Naive B cell (primary cell): ENCODE measurements around the gene C3orf22. TPM values are rescaled to one million over a fixed set of nuclear protein-coding genes. Genes with fewer than 3 reads are reported as not detected.
"Not testable (repeated sequence)": the region's sequence is repeated elsewhere in the genome, so short reads cannot be mapped to it uniquely, and the experiment has no call there.

ENCODE experiments used
- ATAC-seq, 2 donors: fragments of 150-1000 bp; cut with Tn5 transposase; 2 replicates each; pipeline ENCODE4 v1.10.0; 2021; ENCODE audit warnings: low read depth in 2 of 2, mild to moderate bottlenecking in 2 of 2, moderate library complexity in 2 of 2
- DNase-seq: peaks from one replicate; pipeline ENCODE4 v3.0.0; 2022
- H3K27ac Mint-ChIP-seq, 6 donors: one replicate each; pipeline ENCODE4 v1.8.0; 2020 to 2022; ENCODE audit warnings: mild to moderate bottlenecking in 6 of 6, mixed read lengths in 6 of 6, moderate library complexity in 5 of 6, inconsistent platforms in 2 of 6
- H3K27me3 Mint-ChIP-seq, 3 donors: one replicate each; pipeline ENCODE4 v1.8.0; 2021 to 2022; ENCODE audit warnings: mixed read lengths in 3 of 3, mild to moderate bottlenecking in 1 of 3
- H3K36me3 Mint-ChIP-seq, 2 donors: one replicate each; pipeline ENCODE4 v1.8.0; 2020 to 2022; ENCODE audit warnings: mixed read lengths in 2 of 2, inconsistent platforms in 1 of 2, mild to moderate bottlenecking in 1 of 2
- H3K4me1 Mint-ChIP-seq, 3 donors: one replicate each; pipeline ENCODE4 v1.8.0; 2020 to 2022; ENCODE audit warnings: mixed read lengths in 3 of 3, inconsistent platforms in 1 of 3, mild to moderate bottlenecking in 1 of 3, moderate library complexity in 1 of 3
- H3K4me3 Mint-ChIP-seq, 8 donors: one replicate each; pipeline ENCODE4 v1.8.0; 2020 to 2022; ENCODE audit warnings: mild to moderate bottlenecking in 8 of 8, mixed read lengths in 8 of 8, moderate library complexity in 8 of 8, inconsistent platforms in 2 of 8
- H3K9me3 Mint-ChIP-seq, 7 donors: one replicate each; pipeline ENCODE4 v1.8.0; 2020 to 2022; ENCODE audit warnings: mixed read lengths in 7 of 7, mild to moderate bottlenecking in 5 of 7, inconsistent platforms in 2 of 7, moderate library complexity in 1 of 7
- polyA plus RNA-seq, 6 donors: library from polyadenylated mRNA; unstranded; fragments of 300-500 nt; fragmentation: Illumina TruSeq; gene quantifications; one replicate each; pipeline ENCODE4 v1.2.3, GENCODE V29; 2021; ENCODE audit warnings: low read depth in 6 of 6

The C3orf22 gene, protein sequence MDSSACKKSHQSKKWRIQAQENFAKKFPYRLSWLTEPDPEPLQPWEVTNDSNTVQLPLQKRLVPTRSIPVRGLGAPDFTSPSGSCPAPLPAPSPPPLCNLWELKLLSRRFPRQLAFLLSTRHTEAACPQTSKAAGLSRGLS
- not detected for polyA plus RNA-seq

DNA sequence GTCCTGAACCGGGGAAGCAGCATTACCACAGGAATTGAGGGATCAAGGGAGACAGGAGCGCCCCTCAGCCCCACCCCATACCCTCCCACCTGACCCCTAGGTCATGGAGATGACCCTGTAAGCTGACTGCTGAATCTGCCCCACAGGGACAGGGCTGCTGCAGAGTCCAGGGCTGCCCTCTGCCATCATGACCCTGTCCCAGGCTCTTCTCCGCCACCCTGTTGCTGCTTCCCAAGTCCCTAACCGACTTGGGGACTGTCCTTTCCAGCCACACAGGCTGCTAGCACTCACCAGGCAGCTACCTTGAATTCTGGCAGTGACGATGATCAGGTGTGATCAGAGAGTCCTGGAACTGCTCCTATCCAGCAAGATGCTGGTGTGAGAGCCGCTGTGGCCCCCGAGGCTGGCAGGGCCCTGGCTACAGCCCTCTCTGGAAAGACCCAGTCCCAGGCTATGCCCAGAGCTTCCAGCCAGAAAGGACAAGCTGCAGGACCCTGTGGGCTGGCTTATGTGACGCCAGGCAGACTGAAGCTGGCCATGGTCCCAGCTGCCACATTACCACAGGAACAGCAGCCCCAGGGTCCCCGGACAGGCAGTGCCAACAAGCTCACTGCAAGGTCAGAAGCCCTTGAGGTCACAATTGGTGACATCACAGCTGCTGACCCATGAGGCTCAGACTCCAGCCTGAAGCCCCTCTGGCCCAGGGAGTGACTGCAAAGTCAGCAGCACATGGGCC lies at the start of gene C3orf22:
Gene C3orf22 (minus strand): TSS at position 597 of the 736 bp plus-strand sequence. CDS start 5,542 bp downstream, outside the sequence.
- no peaks in the 10 kb centered on the region for H3K4me1 Mint-ChIP-seq
- H3K4me3 Mint-ChIP-seq, result peak within 1 kb of the TSS in 1 of 8 donors; percentile 63
- DNase-seq (no peak), ATAC-seq (no peak)
- peaks cover 4 to 22% (median 11%) of the 10 kb centered on the region in 7 donors for H3K9me3 Mint-ChIP-seq
- H3K36me3 Mint-ChIP-seq, result peaks cover 0 to 17% of the 10 kb centered on the region in 2 donors
- peaks cover 0 to 7% (median 7%) of the 10 kb centered on the region in 3 donors for H3K27me3 Mint-ChIP-seq
- no peak within 1 kb of the TSS for H3K27ac Mint-ChIP-seq

DNA sequence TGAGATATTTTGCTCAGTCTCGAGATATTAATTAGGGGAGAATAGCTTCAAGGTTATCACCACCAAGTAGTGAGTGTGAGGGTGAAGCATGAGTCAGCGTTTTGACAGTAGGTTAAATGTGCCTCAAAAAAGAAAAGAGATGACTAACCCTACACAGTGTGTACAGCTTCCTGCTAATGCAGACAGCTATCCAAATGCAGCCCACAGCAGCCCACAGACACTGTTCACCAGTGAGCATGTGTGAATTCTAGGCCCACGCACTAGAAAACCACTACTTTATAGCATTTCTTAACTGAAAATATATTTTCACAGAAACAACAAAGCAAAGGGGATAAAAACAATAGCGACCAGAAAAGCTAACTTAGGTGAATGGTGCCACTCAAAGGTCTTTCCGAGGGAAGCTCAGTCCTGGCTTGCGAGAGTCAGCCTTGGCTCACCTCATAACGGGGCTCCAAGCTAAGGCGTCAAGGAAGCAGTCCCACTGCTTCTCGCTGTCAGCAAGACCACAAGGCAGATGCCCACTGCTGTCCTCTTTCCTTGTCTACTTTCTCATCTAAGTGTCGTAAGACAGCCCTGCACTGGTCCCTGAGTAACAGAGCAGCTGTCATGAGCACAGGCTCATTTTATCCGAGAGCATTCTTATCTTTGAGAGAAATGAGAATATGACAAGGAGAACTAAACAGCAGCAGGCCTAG lies 48.6 kb upstream of the C3orf22 start:
- no peak overlapping the region for H3K4me3 Mint-ChIP-seq
- H3K9me3 Mint-ChIP-seq, result no peaks in the 10 kb centered on the region
- H3K36me3 Mint-ChIP-seq, result no peaks in the 10 kb centered on the region
- no peaks in the 10 kb centered on the region for H3K27me3 Mint-ChIP-seq
- ATAC-seq (no peak), DNase-seq (no peak)
- H3K27ac Mint-ChIP-seq, result no peak overlapping the region
- no peaks in the 10 kb centered on the region for H3K4me1 Mint-ChIP-seq

DNA sequence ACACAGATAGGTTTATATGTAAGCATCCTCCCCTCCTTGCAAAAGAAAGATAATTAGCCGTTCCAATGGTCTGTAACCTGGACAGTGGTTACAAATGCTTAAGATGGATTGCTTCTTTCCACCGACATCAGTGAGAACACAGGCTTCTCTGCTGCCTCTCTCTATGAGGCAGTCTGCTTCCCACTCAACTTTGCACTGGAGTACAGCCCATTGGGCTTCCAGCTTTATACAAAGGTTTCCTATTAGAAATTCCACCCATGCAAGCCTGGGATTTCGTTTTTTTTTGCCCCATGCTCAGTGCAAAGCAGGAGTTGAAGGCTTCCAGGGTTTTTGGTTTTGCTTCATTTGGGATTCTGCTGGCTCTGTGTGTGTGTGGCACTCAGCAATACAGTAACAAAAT lies 47.3 kb upstream of the C3orf22 start:
- ATAC-seq (no peak), DNase-seq (no peak)
- Mint-ChIP-seq H3K27ac (no peak overlapping the region), H3K36me3 (no peaks in the 10 kb centered on the region), H3K27me3 (peaks cover 0 to 7% (median 0%) of the 10 kb centered on the region in 3 donors), H3K4me1 (no peaks in the 10 kb centered on the region), H3K4me3 (no peak overlapping the region), H3K9me3 (no peaks in the 10 kb centered on the region)

DNA sequence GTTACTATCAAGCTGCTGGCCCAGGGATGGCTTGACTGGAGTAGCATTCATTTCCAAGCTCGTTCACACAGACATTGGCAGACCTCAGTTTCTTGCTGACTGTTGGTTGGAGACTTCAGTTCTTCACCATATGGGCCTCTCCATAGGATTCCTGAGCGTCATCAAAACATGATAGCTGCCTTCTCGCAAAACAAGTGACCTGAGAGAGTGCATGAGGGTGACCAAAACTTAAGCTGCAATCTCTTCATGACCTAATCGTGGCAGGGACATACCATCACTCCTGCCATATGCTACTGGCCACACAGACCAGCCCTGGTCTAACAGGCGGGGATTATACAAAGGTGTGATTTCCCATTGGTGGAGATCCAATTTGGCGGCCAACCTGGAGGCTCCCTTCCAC lies 46.0 kb upstream of the C3orf22 start:
- Mint-ChIP-seq H3K4me3 (no peak overlapping the region), H3K27ac (no peak overlapping the region), H3K27me3 (peaks cover 0 to 9% (median 0%) of the 10 kb centered on the region in 3 donors), H3K36me3 (no peaks in the 10 kb centered on the region), H3K9me3 (no peaks in the 10 kb centered on the region), H3K4me1 (no peaks in the 10 kb centered on the region)
- ATAC-seq (no peak), DNase-seq (no peak)

DNA sequence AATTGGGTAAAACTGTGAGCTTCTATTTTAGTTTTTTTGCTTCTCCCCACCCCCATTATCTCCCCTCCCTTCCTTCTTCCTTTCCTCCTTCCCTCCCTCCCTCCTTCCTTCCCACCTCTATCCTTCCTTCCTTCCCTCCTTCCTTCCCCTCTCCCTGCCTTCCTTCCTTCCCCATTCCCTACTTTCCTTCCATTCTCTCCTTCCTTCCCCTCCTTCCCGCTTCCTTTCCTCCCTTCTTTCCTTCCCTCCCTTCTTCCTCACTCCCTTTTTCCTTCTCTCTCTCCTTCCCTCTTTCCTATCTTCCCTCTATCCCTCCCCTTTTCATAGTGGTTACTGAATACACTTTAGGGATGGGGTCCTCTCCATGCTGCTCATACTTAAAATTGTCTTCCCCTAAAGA lies 40.4 kb upstream of the C3orf22 start:
- peaks cover 0 to 12% (median 0%) of the 10 kb centered on the region in 3 donors for H3K27me3 Mint-ChIP-seq
- no peak overlapping the region for H3K4me3 Mint-ChIP-seq
- DNase-seq (no peak), ATAC-seq (no peak)
- H3K27ac Mint-ChIP-seq, result no peak overlapping the region
- H3K9me3 Mint-ChIP-seq, result peaks cover 0 to 9% (median 0%) of the 10 kb centered on the region in 7 donors
- peaks cover 0 to 8% of the 10 kb centered on the region in 2 donors for H3K36me3 Mint-ChIP-seq
- no peaks in the 10 kb centered on the region for H3K4me1 Mint-ChIP-seq

DNA sequence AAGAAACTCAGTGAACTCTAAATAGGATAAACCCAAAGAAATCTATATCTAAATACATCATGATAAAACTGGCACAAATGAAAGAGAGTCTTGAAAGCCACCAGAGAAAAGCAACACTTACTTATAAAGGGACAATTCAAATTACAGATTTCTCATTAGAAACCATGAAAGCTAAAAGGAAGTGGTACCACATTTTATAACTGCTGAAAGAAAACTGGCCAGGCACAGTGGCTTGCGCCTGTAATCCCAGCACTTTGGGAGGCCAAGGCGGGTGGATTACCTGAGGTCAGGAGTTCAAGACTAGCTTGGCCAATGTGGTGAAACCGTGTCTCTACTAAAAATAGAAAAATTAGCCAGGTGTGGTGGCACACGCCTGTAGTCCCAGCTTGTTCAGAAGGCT lies 36.7 kb upstream of the C3orf22 start:
- not testable (repeated sequence) for H3K4me1 Mint-ChIP-seq, H3K27ac Mint-ChIP-seq, DNase-seq, ATAC-seq, H3K4me3 Mint-ChIP-seq
- peaks cover 0 to 25% of the 10 kb centered on the region in 2 donors for H3K36me3 Mint-ChIP-seq
- H3K9me3 Mint-ChIP-seq, result peaks cover 0 to 15% (median 3%) of the 10 kb centered on the region in 7 donors
- peaks cover 5 to 22% (median 13%) of the 10 kb centered on the region in 3 donors for H3K27me3 Mint-ChIP-seq

DNA sequence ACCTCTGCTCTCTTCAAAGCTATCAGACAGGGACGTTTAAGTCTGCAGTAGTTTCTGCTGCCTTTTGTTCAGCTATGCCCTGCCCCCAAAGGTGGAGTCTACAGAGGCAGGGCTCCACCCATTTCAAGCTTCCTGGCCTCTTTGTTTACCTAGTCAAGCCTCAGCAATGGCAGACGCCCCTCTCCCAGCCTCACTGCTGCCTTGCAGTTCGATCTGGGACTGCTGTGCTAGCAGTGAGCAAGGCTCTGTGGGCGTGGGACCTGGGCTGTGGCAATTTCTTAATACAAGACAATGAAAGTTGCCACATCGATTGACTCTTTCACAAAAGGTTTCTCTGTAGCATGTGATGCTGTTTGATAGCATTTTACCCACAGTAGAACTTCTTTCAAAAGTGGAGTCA lies 32.8 kb upstream of the C3orf22 start:
- not testable (repeated sequence) for ATAC-seq, H3K4me1 Mint-ChIP-seq, DNase-seq, H3K4me3 Mint-ChIP-seq, H3K27ac Mint-ChIP-seq
- Mint-ChIP-seq H3K9me3 (peaks cover 3 to 30% (median 7%) of the 10 kb centered on the region in 7 donors), H3K36me3 (peaks cover 0 to 25% of the 10 kb centered on the region in 2 donors), H3K27me3 (peaks cover 9 to 40% (median 25%) of the 10 kb centered on the region in 3 donors)

DNA sequence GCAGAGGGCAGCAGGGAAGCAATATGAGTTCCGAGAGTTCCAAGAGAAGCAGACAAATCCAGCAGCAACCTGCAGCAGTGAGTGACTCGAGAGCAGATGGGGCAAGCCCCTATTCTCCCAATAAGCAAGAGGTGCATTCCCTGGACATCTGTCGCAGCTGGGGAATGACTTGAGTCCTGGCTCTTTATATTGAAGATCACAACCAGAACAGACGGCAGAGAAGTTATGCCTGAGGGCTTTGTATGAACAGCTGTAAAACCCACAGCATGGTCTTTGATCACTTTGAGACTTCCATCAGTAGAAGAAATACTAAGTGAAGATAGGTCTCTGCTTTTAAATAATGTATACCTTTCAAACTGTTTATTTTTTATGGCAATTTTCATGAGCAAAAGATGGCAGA lies 23.6 kb upstream of the C3orf22 start:
- H3K36me3 Mint-ChIP-seq, result no peaks in the 10 kb centered on the region
- peaks cover 0 to 10% (median 3%) of the 10 kb centered on the region in 7 donors for H3K9me3 Mint-ChIP-seq

DNA sequence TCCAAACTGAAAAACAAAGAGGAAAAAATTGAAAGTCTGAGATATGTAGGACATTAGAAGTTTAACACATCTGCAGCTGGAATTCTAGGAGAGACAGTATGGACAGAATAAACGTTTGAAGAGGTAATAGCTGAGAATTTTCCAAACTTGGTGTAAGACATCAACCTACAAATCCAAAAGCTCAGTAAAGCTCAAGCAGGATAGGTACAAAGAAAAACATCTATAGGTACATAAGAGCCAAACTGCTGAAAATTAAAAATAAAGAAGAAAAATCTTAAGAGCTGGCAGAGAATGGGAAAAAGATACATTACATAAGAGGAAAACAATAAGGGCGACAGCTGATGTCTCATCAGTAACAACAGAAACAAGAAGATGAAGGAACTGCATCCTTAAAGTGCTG lies 22.8 kb upstream of the C3orf22 start:
- H3K27me3 Mint-ChIP-seq, result peaks cover 0 to 23% (median 19%) of the 10 kb centered on the region in 3 donors
- DNase-seq (no peak), ATAC-seq (no peak)
- no peak overlapping the region for H3K27ac Mint-ChIP-seq
- peaks cover 0 to 3% (median 0%) of the 10 kb centered on the region in 7 donors for H3K9me3 Mint-ChIP-seq
- no peak overlapping the region for H3K4me3 Mint-ChIP-seq
- no peaks in the 10 kb centered on the region for H3K36me3 Mint-ChIP-seq
- no peaks in the 10 kb centered on the region for H3K4me1 Mint-ChIP-seq

More for the DNA sequence above, 23.6 kb upstream of the C3orf22 start:
- DNase-seq (no peak), ATAC-seq (no peak)
- Mint-ChIP-seq H3K4me1 (no peaks in the 10 kb centered on the region), H3K4me3 (no peak overlapping the region), H3K27me3 (peaks cover 0 to 25% (median 18%) of the 10 kb centered on the region in 3 donors), H3K27ac (no peak overlapping the region)

DNA sequence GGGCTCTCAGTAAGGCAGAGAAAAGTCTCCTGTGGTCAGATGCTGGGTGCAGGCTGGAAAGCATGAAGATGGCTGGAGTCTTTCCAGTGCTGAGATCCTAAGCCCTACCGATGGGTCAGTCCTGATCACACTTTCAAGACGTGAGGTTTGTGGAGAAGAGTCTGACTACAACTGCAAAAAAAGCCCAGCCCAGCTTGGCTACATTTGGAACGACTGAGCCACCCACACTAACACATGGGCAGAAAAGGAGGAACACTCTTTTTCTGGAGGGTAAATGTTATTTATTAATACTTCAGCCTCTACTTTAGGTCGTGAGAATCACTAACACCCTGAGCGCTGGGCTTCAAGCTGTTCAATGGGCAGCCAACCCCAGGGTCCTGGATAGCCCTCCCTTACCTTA lies 22.0 kb upstream of the C3orf22 start:
- H3K4me3 Mint-ChIP-seq, result no peak overlapping the region
- H3K4me1 Mint-ChIP-seq, result no peaks in the 10 kb centered on the region
- H3K36me3 Mint-ChIP-seq, result no peaks in the 10 kb centered on the region
- H3K27me3 Mint-ChIP-seq, result peaks cover 0 to 23% (median 19%) of the 10 kb centered on the region in 3 donors
- no peak for ATAC-seq
- H3K27ac Mint-ChIP-seq, result peak overlapping the region in 1 of 6 donors; percentile 53
- peaks cover 0 to 3% (median 0%) of the 10 kb centered on the region in 7 donors for H3K9me3 Mint-ChIP-seq
- no peak for DNase-seq

DNA sequence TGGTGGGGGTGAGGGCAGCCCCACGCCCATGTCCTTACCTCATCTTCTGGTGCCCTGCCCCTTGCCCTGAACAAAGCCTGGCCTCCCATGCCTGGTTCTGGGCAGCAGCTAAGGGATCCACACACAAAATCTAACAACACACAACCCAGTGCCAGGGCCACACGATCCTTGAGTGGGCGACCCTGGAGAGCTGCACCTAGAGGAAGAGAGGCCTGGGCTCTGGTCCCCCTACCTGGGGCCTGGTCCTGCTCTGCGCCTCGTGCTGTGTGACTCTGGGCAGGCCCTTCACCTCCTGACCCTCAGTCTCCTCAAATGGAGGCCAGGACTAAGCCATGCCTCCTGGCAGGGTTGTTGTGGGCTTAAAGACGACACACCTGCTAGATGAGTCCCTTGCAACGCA lies 20.0 kb upstream of the C3orf22 start:
- no peaks in the 10 kb centered on the region for H3K9me3 Mint-ChIP-seq
- H3K27me3 Mint-ChIP-seq, result peaks cover 0 to 24% (median 19%) of the 10 kb centered on the region in 3 donors
- H3K4me1 Mint-ChIP-seq, result no peaks in the 10 kb centered on the region
- no peak overlapping the region for H3K4me3 Mint-ChIP-seq
- no peak for ATAC-seq
- no peak for DNase-seq
- H3K36me3 Mint-ChIP-seq, result no peaks in the 10 kb centered on the region
- no peak overlapping the region for H3K27ac Mint-ChIP-seq

DNA sequence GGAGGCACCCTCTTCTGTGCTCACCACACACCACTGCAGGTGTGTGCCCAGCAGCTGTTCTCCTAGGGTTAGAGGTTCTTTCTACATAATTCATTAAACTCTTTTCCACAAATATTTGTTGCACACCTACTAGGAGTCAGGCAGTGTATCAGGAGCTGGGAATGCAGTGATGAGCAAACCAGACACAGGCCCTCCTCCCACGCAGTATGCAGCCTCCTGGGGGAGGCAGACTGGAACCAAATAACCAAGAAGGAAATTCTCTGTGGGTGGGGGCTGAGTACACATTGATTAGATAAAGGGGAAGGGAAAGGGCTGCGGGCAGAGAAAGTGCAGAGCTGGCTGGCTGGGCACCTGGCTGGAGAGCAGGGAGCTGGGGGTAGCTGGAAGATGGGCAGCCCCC lies 18.5 kb upstream of the C3orf22 start:
- H3K9me3 Mint-ChIP-seq, result no peaks in the 10 kb centered on the region
- no peak overlapping the region for H3K27ac Mint-ChIP-seq
- no peak for ATAC-seq
- no peak for DNase-seq
- H3K4me3 Mint-ChIP-seq, result no peak overlapping the region
- H3K4me1 Mint-ChIP-seq, result no peaks in the 10 kb centered on the region
- no peaks in the 10 kb centered on the region for H3K36me3 Mint-ChIP-seq
- peaks cover 0 to 26% (median 19%) of the 10 kb centered on the region in 3 donors for H3K27me3 Mint-ChIP-seq

DNA sequence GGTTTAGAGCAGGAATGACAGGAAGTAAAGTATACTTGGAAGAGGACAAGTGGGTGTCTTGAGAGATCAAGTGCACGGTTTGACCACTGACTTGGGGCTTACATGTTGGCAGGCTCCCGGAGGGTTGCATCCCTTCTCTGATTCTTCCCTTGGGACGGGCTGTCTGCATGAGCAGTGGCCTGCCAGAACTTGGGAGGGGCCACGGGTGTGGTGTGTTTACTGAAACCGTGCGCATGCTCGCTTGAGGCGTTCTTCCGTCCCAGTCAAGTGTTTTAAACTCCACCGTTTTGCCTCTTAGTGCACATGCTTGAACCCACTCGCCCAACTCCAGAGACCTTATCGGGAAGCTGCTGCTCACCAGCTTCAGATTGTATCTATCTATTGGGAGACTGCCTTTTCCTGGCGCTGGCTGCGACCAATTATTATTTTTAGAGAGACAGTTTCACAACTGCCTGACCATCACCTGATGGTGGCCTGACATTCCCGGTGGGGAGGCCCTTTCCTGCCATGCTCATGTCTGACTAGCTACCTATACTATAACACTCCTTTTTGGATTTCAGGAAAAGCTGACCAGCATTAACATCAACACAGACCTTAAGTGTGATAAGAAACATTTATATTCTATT lies 14.9 kb upstream of the C3orf22 start:
- ATAC-seq (no peak), DNase-seq (no peak)
- no peaks in the 10 kb centered on the region for H3K9me3 Mint-ChIP-seq
- no peak overlapping the region for H3K27ac Mint-ChIP-seq
- no peaks in the 10 kb centered on the region for H3K4me1 Mint-ChIP-seq
- H3K27me3 Mint-ChIP-seq, result peaks cover 0 to 21% (median 10%) of the 10 kb centered on the region in 3 donors
- H3K36me3 Mint-ChIP-seq, result no peaks in the 10 kb centered on the region
- H3K4me3 Mint-ChIP-seq, result no peak overlapping the region
